HepG2 (cell line): ENCODE data around the gene WDHD1. TPM values are rescaled to one million over a fixed set of nuclear protein-coding genes. Genes with fewer than 3 reads are reported as not detected.
A peak's percentile ranks its signal among the peaks of the same experiment; 100 is the strongest.

ENCODE experiments used
- AHR ChIP-seq: IDR thresholded peaks from 2 replicates; pipeline ENCODE4 v1.6.1; 2018; ENCODE audit warnings: missing genetic modification reagents, missing compliant biosample characterization
- HES4 ChIP-seq: sonication (generic); formaldehyde crosslinking; IDR thresholded peaks from 2 replicates; pipeline ENCODE4 v1.9.0; 2021; ENCODE audit warnings: mild to moderate bottlenecking, missing genetic modification reagents, borderline replicate concordance
- KAT2B ChIP-seq: fragments of 150-350 bp; IDR thresholded peaks from 2 replicates; pipeline ENCODE4 v1.6.1; 2014; ENCODE audit warnings: low read depth, low read length, borderline replicate concordance
- LCORL ChIP-seq, 2 experiments: fragments of 450-650 bp in 1 of 2; sonication (generic) in 1 of 2; formaldehyde crosslinking in 1 of 2; IDR thresholded peaks; 2 replicates each; pipeline versions ENCODE4 v1.5.0 to v1.6.1; 2017 to 2020; ENCODE audit warnings: antibody characterized with exemption in 1 of 2, missing genetic modification reagents in 1 of 2
- MXD4 ChIP-seq: IDR thresholded peaks from 2 replicates; pipeline ENCODE4 v1.6.1; 2016; ENCODE audit warnings: mild to moderate bottlenecking, missing biosample characterization, missing genetic modification reagents
- RFXAP ChIP-seq: sonication (generic); formaldehyde crosslinking; IDR thresholded peaks from 2 replicates; pipeline ENCODE4 v1.4.0; 2020; ENCODE audit warnings: missing genetic modification reagents, borderline replicate concordance
- TBP ChIP-seq: sonication (generic); formaldehyde crosslinking; IDR thresholded peaks from 2 replicates; pipeline ENCODE4 v1.5.0; 2020; ENCODE audit warnings: missing genetic modification reagents
- ZIK1 ChIP-seq: sonication (generic); formaldehyde crosslinking; IDR thresholded peaks from 2 replicates; pipeline ENCODE4 v1.5.0; 2020; ENCODE audit warnings: mild to moderate bottlenecking, low read depth, missing genetic modification reagents, borderline replicate concordance
- ZNF318 ChIP-seq: sonication (generic); formaldehyde crosslinking; IDR thresholded peaks from 2 replicates; pipeline ENCODE4 v1.4.0; 2020; ENCODE audit warnings: mild to moderate bottlenecking, missing genetic modification reagents
- ZNF644 ChIP-seq: IDR thresholded peaks from 2 replicates; pipeline ENCODE4 v1.6.1; 2016; ENCODE audit warnings: low read depth
- ZNF660 ChIP-seq: sonication (generic); formaldehyde crosslinking; IDR thresholded peaks from 2 replicates; pipeline ENCODE4 v1.5.1; 2020; ENCODE audit warnings: mild to moderate bottlenecking, low read depth, missing genetic modification reagents, borderline replicate concordance
- polyA plus RNA-seq, 8 experiments: library from polyadenylated mRNA; depleted of rRNA in 3 of 8; stranded (reverse) in 7 of 8; unstranded in 1 of 8; fragments of >200 nt; fragmentation: Illumina TruSeq in 4 of 8; extraction: Trizol in 4 of 8; gene quantifications; 2 replicates each; pipeline versions ENCODE4 v1.2.1 to v1.2.3, GENCODE V29; 2011 to 2016; ENCODE audit warnings: low read depth in 4 of 8, missing spikeins in 1 of 8, mixed read lengths in 1 of 8; ENCODE audit not compliant: insufficient read depth in 1 of 8
- total RNA-seq, 5 experiments: library from RNA; depleted of rRNA; stranded (reverse); fragments of >200 nt; fragmentation: Illumina TruSeq; extraction: Trizol; gene quantifications; 2 replicates each; pipeline ENCODE4 v1.2.3, GENCODE V29; 2016; ENCODE audit warnings: low read depth in 1 of 5
- TF ChIP-seq, protein P1 (sequence below): sonication (generic); formaldehyde crosslinking; IDR thresholded peaks from 2 replicates; pipeline ENCODE4 v1.8.0; 2022; ENCODE audit warnings: missing genetic modification reagents, mild to moderate bottlenecking, borderline replicate concordance
- TF ChIP-seq, protein P2 (sequence below): sonication (generic); formaldehyde crosslinking; IDR thresholded peaks from 2 replicates; pipeline ENCODE4 v1.5.1; 2020; ENCODE audit warnings: missing genetic modification reagents, mild to moderate bottlenecking, borderline replicate concordance

The WDHD1 gene
- total and polyA plus RNA-seq, 2 of the 13 experiments (the other 11 are each of a cell fraction or from before 2014, with no cell fraction given), result 5.5 to 27.5 TPM

DNA sequence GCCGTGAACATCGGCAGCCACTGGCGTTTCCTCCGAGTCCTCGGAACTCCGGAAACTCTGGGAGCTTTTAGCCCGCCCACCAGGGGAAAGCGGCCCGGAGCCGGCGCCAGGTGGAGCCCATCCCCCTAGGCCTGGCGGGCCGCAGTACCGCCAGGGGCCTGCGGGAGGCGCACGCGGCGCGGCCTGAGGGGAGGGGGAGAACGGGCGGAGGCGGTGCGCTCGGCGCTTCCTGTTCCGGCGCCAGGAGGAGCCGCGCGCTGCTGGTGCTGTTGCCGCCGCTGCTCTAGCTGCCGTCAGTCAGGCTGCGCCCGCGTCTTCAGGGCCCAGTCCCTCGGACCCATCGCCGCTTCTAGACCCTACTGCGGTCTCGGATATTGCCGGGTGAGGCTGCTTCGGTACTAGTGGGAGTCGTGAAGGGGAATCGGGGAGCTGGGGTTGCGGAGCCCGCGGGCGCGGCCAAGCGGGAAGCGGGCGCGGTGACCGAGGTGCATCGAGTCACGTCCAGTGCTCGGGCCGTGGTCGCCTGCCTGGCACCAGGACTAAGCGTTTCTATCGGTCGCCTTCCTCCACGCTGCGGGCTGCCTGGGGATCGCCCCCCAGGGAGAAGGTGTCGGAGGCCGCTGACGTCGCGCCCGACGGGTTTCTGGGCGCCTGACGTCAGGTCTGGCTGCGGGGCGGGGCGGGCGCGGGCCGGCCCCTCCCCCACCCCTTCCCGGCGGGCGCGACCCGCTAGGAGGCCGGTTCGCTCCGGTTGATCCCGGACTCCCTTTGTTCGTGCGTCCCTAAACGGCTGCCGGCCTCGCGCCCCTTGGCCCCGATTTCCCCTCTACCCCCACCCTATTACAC is 24.7 kb upstream of the WDHD1 start, which contains the start of gene MAPK1IP1L (continued):
- peak; percentile 90 for TF ChIP-seq AHR (CRISPR knock-in tag)
- TF ChIP-seq LCORL (IDR thresholded peaks at IDR 0.05), result no peak
- TF ChIP-seq LCORL (CRISPR knock-in tag; IDR thresholded peaks at IDR 0.05), result peak; percentile 73
- TF ChIP-seq RFXAP (CRISPR knock-in tag), result peak; percentile 54; the same call in 1 of the 2 replicates
- TF ChIP-seq HES4 (CRISPR knock-in tag), result peak; percentile 82
- TF ChIP-seq KAT2B, result no peak
- peak; percentile 77; the same call in 1 of the 2 replicates for TF ChIP-seq TBP
- TF ChIP-seq ZIK1 (CRISPR knock-in tag), result peak; percentile 77; the same call in 1 of the 2 replicates
- TF ChIP-seq, protein P1, sequence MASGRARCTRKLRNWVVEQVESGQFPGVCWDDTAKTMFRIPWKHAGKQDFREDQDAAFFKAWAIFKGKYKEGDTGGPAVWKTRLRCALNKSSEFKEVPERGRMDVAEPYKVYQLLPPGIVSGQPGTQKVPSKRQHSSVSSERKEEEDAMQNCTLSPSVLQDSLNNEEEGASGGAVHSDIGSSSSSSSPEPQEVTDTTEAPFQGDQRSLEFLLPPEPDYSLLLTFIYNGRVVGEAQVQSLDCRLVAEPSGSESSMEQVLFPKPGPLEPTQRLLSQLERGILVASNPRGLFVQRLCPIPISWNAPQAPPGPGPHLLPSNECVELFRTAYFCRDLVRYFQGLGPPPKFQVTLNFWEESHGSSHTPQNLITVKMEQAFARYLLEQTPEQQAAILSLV, result peak; percentile 96; the same call in 1 of the 2 replicates
- no peak for TF ChIP-seq ZNF660 (CRISPR knock-in tag)
- TF ChIP-seq MXD4 (CRISPR knock-in tag), result peak; percentile 84
- TF ChIP-seq, protein P2, sequence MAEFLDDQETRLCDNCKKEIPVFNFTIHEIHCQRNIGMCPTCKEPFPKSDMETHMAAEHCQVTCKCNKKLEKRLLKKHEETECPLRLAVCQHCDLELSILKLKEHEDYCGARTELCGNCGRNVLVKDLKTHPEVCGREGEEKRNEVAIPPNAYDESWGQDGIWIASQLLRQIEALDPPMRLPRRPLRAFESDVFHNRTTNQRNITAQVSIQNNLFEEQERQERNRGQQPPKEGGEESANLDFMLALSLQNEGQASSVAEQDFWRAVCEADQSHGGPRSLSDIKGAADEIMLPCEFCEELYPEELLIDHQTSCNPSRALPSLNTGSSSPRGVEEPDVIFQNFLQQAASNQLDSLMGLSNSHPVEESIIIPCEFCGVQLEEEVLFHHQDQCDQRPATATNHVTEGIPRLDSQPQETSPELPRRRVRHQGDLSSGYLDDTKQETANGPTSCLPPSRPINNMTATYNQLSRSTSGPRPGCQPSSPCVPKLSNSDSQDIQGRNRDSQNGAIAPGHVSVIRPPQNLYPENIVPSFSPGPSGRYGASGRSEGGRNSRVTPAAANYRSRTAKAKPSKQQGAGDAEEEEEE (CRISPR knock-in tag), result no peak
- TF ChIP-seq ZNF318, result peak; percentile 93; the same call in 1 of the 2 replicates
- no peak; the same call in 1 of the 2 replicates for TF ChIP-seq ZNF644 (CRISPR knock-in tag)
